ENCODE measurements around the gene SORT1. TPM values are rescaled to one million over a fixed set of nuclear protein-coding genes. Genes with fewer than 3 reads are reported as not detected.

Gene SORT1
- total RNA-seq, 2 experiments from 2014 or later, result 21.8 to 45.5 TPM

DNA sequence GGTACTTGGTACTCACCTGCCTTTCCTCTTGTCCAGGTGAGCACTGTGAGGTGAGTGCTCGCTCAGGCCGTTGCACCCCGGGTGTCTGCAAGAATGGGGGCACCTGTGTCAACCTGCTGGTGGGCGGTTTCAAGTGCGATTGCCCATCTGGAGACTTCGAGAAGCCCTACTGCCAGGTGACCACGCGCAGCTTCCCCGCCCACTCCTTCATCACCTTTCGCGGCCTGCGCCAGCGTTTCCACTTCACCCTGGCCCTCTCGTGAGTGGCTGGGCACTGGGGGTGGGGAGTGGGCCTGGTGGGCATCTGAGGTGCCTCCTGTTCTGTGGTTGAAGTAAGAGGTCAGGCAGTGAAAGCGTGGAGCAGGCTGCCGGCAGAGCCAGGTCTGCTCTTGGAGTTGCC, 136.7 kb downstream of the SORT1 start:
- Histone ChIP-seq H3K79me2 (ENCODE audit: insufficient read depth, low read depth, low read length) (no peaks in the 10 kb centered on the region), H3K9me2 (ENCODE audit: insufficient read depth, low read length) (no peaks in the 10 kb centered on the region), H3K9me3 (ENCODE audit: low read length) (no peaks in the 10 kb centered on the region), H4K20me1 (ENCODE audit: insufficient read depth, low read length) (no peaks in the 10 kb centered on the region), H3K36me3 (ENCODE audit: insufficient read depth, low read length) (peaks cover 4% of the 10 kb centered on the region; the same call in 1 of the 2 replicates), H2AFZ (ENCODE audit: low read length) (no peak overlapping the region), H3K27ac (ENCODE audit: low read depth, low read length, poor library complexity, severe bottlenecking) (no peak overlapping the region), H3K4me2 (ENCODE audit: low read length) (no peak overlapping the region), H3K4me1 (ENCODE audit: insufficient read depth, low read length, poor library complexity, severe bottlenecking) (no peaks in the 10 kb centered on the region), H3K4me3 (ENCODE audit: low read depth, low read length, poor library complexity, severe bottlenecking) (no peak overlapping the region)
- DNase-seq (ENCODE audit: low spot score), result no peak
- POLR2A ChIA-PET, result interaction anchor here (0.5 to 1.1 kb wide), 2 partner anchors 19 to 47 kb away, joined by 4 read pairs; partner anchors contain the start of gene SARS1
- TF ChIP-seq EZH2phosphoT487 (IDR thresholded peaks at IDR 0.05; ENCODE audit: borderline replicate concordance, low read depth, low read length), result no peak
- no peak for TF ChIP-seq CTCF (conservative IDR thresholded peaks at IDR 0.05; ENCODE audit: low read length)
- intact Hi-C loops (cut with micrococcal nuclease; ENCODE audit: unreplicated experiment), result no loop called here
- no TSS peak for BruUV-seq (replicated peaks)
- CTCF ChIA-PET (ENCODE audit: unreplicated experiment), result interaction anchor here (0.6 kb wide), 1 partner anchor 541 kb away, joined by 3 read pairs; no protein-coding TSS in a partner anchor

DNA sequence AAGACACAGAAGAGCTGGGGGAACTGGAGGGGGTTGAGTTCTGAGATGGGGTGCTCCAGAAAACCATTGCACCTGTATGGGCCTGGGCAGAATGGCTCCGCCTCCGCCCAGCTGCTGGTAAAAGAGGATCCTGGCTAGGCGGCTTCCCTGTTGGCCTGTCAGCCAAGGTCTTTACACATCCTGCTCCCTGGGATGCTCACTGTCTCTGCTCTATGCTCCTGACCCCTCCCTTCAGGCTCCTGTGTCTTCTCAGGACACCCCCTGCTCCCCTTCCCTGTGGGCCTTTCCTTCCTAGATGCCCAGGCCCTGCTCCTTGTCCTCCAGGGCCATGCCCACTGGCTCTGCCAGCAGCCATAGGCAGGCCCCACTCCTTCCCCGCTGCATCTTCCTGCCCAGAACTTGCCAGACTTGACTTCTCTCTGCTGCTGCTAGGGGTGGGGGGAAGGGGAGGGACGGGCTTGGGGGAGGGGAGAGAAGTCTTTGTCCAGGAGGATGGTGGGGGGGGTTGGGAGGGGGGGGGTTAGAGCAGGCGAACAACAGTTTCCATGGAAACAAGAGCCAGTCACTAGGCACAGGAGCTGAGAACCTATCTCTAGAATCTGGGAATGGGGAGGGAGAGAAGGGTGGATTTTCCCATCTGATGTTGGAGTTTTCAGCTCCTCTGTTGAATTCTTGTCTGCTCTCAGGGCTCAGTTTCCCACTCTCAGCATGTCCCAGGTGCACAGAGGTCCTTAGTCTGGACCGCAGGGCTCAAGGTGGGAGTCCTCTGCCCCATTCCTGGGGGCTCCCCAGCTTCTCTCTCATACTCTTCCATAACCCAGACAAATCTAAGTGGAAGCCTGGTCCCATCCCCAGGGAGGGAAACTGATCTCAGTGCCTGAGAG, 137.8 kb downstream of the SORT1 start:
- H3K4me2 ChIP-seq (ENCODE audit: low read length), result no peak overlapping the region
- intact Hi-C loops (cut with micrococcal nuclease; ENCODE audit: unreplicated experiment), result no loop called here
- H3K4me1 ChIP-seq (ENCODE audit: insufficient read depth, low read length, poor library complexity, severe bottlenecking), result no peaks in the 10 kb centered on the region
- CTCF ChIA-PET (ENCODE audit: unreplicated experiment), result interaction anchor here (0.6 kb wide), 1 partner anchor 542 kb away, joined by 3 read pairs; no protein-coding TSS in a partner anchor
- H3K9me2 ChIP-seq (ENCODE audit: insufficient read depth, low read length), result no peaks in the 10 kb centered on the region
- no peak overlapping the region for H2AFZ ChIP-seq (ENCODE audit: low read length)
- POLR2A ChIA-PET, result interaction anchor here (0.7 to 1.1 kb wide), 2 partner anchors 20 to 89 kb away, joined by 4 read pairs; no protein-coding TSS in a partner anchor
- H4K20me1 ChIP-seq (ENCODE audit: insufficient read depth, low read length), result no peaks in the 10 kb centered on the region
- no peak overlapping the region for H3K27ac ChIP-seq (ENCODE audit: low read depth, low read length, poor library complexity, severe bottlenecking)
- no peaks in the 10 kb centered on the region for H3K79me2 ChIP-seq (ENCODE audit: insufficient read depth, low read depth, low read length)
- BruUV-seq (replicated peaks), result no TSS peak
- TF ChIP-seq CTCF (conservative IDR thresholded peaks at IDR 0.05; ENCODE audit: low read length), result no peak
- TF ChIP-seq EZH2phosphoT487 (IDR thresholded peaks at IDR 0.05; ENCODE audit: borderline replicate concordance, low read depth, low read length), result no peak
- H3K36me3 ChIP-seq (ENCODE audit: insufficient read depth, low read length), result peaks cover 4% of the 10 kb centered on the region; the same call in 1 of the 2 replicates
- H3K9me3 ChIP-seq (ENCODE audit: low read length), result no peaks in the 10 kb centered on the region
- no peak for DNase-seq (ENCODE audit: low spot score)
- H3K4me3 ChIP-seq (ENCODE audit: low read depth, low read length, poor library complexity, severe bottlenecking), result no peak overlapping the region

Other genes with a start within 250 kb of the SORT1 start
- gene SARS1, start 184.0 kb downstream of the SORT1 start, total RNA-seq (2014; rRNA removed; shearing (Covaris generic)), result 277 and 295 TPM in 2 replicates
- 290 and 323 TPM in 2 replicates for gene SARS1, start 184.0 kb downstream of the SORT1 start, total RNA-seq (2022)
- 5.0 and 6.9 TPM in 2 replicates for gene CELSR2, start 148.4 kb downstream of the SORT1 start, total RNA-seq (2014; rRNA removed; shearing (Covaris generic))
- gene CELSR2, start 148.4 kb downstream of the SORT1 start, total RNA-seq (2022), result 12.5 and 13.0 TPM in 2 replicates
- 42.7 and 44.5 TPM in 2 replicates for gene PSRC1, start 114.8 kb downstream of the SORT1 start, total RNA-seq (2014; rRNA removed; shearing (Covaris generic))
- 40.7 and 43.7 TPM in 2 replicates for gene PSRC1, start 114.8 kb downstream of the SORT1 start, total RNA-seq (2022)
- gene MYBPHL, start 90.9 kb downstream of the SORT1 start, total RNA-seq (2014; rRNA removed; shearing (Covaris generic)), result 0.16 TPM in 1 of 2 replicates, not detected in the other
- 0.35 TPM in 1 of 2 replicates, not detected in the other for gene MYBPHL, start 90.9 kb downstream of the SORT1 start, total RNA-seq (2022)
- 46.3 and 53.3 TPM in 2 replicates for gene PSMA5, start 28.5 kb upstream of the SORT1 start, total RNA-seq (2014; rRNA removed; shearing (Covaris generic))
- gene PSMA5, start 28.5 kb upstream of the SORT1 start, total RNA-seq (2022), result 141 and 152 TPM in 2 replicates
- gene SYPL2, start 68.6 kb upstream of the SORT1 start, total RNA-seq (2014; rRNA removed; shearing (Covaris generic)), result not detected in 2 replicates
- not detected in 2 replicates for gene SYPL2, start 68.6 kb upstream of the SORT1 start, total RNA-seq (2022)
- 6.5 and 13.1 TPM in 2 replicates for gene ATXN7L2, start 86.0 kb upstream of the SORT1 start, total RNA-seq (2014; rRNA removed; shearing (Covaris generic))
- gene ATXN7L2, start 86.0 kb upstream of the SORT1 start, total RNA-seq (2022), result 8.2 and 9.6 TPM in 2 replicates
- gene CYB561D1, start 96.2 kb upstream of the SORT1 start, total RNA-seq (2014; rRNA removed; shearing (Covaris generic)), result 5.8 and 6.2 TPM in 2 replicates
- gene CYB561D1, start 96.2 kb upstream of the SORT1 start, total RNA-seq (2022), result 10.5 and 11.3 TPM in 2 replicates
- gene AMIGO1, start 111.8 kb upstream of the SORT1 start, total RNA-seq (2014; rRNA removed; shearing (Covaris generic)), result 0.16 and 0.33 TPM in 2 replicates
- gene AMIGO1, start 111.8 kb upstream of the SORT1 start, total RNA-seq (2022), result 0.15 and 0.17 TPM in 2 replicates
- not detected in 2 replicates for gene GPR61, start 142.0 kb upstream of the SORT1 start, total RNA-seq (2014; rRNA removed; shearing (Covaris generic))
- gene GPR61, start 142.0 kb upstream of the SORT1 start, total RNA-seq (2022), result not detected in 2 replicates
- gene GNAI3, start 150.7 kb upstream of the SORT1 start, total RNA-seq (2014; rRNA removed; shearing (Covaris generic)), result 3.8 and 4.1 TPM in 2 replicates
- gene GNAI3, start 150.7 kb upstream of the SORT1 start, total RNA-seq (2022), result 5.4 and 6.1 TPM in 2 replicates
- not detected in 2 replicates for gene GNAT2, start 221.7 kb upstream of the SORT1 start, total RNA-seq (2014; rRNA removed; shearing (Covaris generic))
- 1.3 and 2.0 TPM in 2 replicates for gene GNAT2, start 221.7 kb upstream of the SORT1 start, total RNA-seq (2022)
- 51.8 and 62.7 TPM in 2 replicates for gene AMPD2, start 221.9 kb upstream of the SORT1 start, total RNA-seq (2014; rRNA removed; shearing (Covaris generic))
- gene AMPD2, start 221.9 kb upstream of the SORT1 start, total RNA-seq (2022), result 56.8 and 66.2 TPM in 2 replicates